CD8-positive, alpha-beta memory T cell (primary cell): ENCODE data around the gene MAGEA4. TPM values are rescaled to one million over a fixed set of nuclear protein-coding genes. Genes with fewer than 3 reads are reported as not detected.

ENCODE experiments used
- CTCF ChIA-PET: fragments of 350-600 bp; sonication (Branson Sonifier 250); formaldehyde crosslinking; loops from one replicate; lab custom pipeline; 2021; ENCODE audit warnings: antibody characterized with exemption; lab: Charles Lee
- POLR2A ChIA-PET: fragments of 350-600 bp; sonication (Branson Sonifier 250); formaldehyde crosslinking; loops from one replicate; lab custom pipeline; 2021; ENCODE audit warnings: antibody characterized with exemption; lab: Charles Lee
- DNase-seq, 5 donors: peaks; one replicate each; pipeline versions ENCODE4 v3.0.0 to v3.0.0-alpha.2; 2020 to 2022; ENCODE audit warnings: mixed read lengths in 1 of 5
- H3K27ac ChIP-seq: one replicate; pipeline ENCODE4 v1.7.0; 2013; ENCODE audit warnings: low read depth, mild to moderate bottlenecking, low read length, moderate library complexity
- H3K27me3 ChIP-seq: 2 replicates; pipeline ENCODE4 v1.7.0; 2013; ENCODE audit warnings: low read length, mild to moderate bottlenecking; ENCODE audit not compliant: insufficient read depth, poor library complexity, severe bottlenecking
- H3K36me3 ChIP-seq: 2 replicates; pipeline ENCODE4 v1.7.0; 2013; ENCODE audit warnings: mild to moderate bottlenecking, low read length, moderate library complexity; ENCODE audit not compliant: insufficient read depth
- H3K4me1 ChIP-seq: 2 replicates; pipeline ENCODE4 v1.7.0; 2013; ENCODE audit warnings: mild to moderate bottlenecking, low read length, moderate library complexity; ENCODE audit not compliant: insufficient read depth
- H3K4me3 ChIP-seq: 2 replicates; pipeline ENCODE4 v1.7.0; 2013; ENCODE audit warnings: mild to moderate bottlenecking, low read length
- H3K9me3 ChIP-seq: 2 replicates; pipeline ENCODE4 v1.7.0; 2013; ENCODE audit warnings: mild to moderate bottlenecking, low read length
- H3K27ac Mint-ChIP-seq, 8 donors: one replicate each; pipeline ENCODE4 v1.8.0; 2020 to 2021; ENCODE audit warnings: mixed read lengths in 8 of 8, mild to moderate bottlenecking in 6 of 8, inconsistent platforms in 3 of 8, moderate library complexity in 3 of 8
- H3K27me3 Mint-ChIP-seq, 2 donors: one replicate each; pipeline ENCODE4 v1.8.0; 2020 to 2021; ENCODE audit warnings: mixed read lengths in 2 of 2, mild to moderate bottlenecking in 1 of 2, moderate library complexity in 1 of 2
- H3K36me3 Mint-ChIP-seq, 3 donors: one replicate each; pipeline ENCODE4 v1.8.0; 2020 to 2021; ENCODE audit warnings: mixed read lengths in 3 of 3, inconsistent platforms in 1 of 3, mild to moderate bottlenecking in 1 of 3
- H3K4me1 Mint-ChIP-seq, 3 donors: one replicate each; pipeline ENCODE4 v1.8.0; 2020 to 2021; ENCODE audit warnings: mixed read lengths in 3 of 3, inconsistent platforms in 1 of 3, mild to moderate bottlenecking in 1 of 3
- H3K4me3 Mint-ChIP-seq, 7 donors: one replicate each; pipeline ENCODE4 v1.8.0; 2020 to 2021; ENCODE audit warnings: mixed read lengths in 7 of 7, mild to moderate bottlenecking in 6 of 7, moderate library complexity in 4 of 7, inconsistent platforms in 2 of 7
- H3K9me3 Mint-ChIP-seq, 5 donors: one replicate each; pipeline ENCODE4 v1.8.0; 2020 to 2022; ENCODE audit warnings: mixed read lengths in 5 of 5, mild to moderate bottlenecking in 3 of 5, moderate library complexity in 2 of 5, inconsistent platforms in 1 of 5
- polyA plus RNA-seq: library from polyadenylated mRNA; unstranded; fragments of 300-500 nt; fragmentation: Illumina TruSeq; gene quantifications from one replicate; pipeline ENCODE4 v1.2.3, GENCODE V29; 2021
- total RNA-seq, 2 experiments: library from RNA; stranded (reverse); gene quantifications; one replicate each; pipeline ENCODE4 v1.2.3, GENCODE V29; 2021

Gene MAGEA4
- total and polyA plus RNA-seq, 3 experiments from 2014 or later = not detected

DNA sequence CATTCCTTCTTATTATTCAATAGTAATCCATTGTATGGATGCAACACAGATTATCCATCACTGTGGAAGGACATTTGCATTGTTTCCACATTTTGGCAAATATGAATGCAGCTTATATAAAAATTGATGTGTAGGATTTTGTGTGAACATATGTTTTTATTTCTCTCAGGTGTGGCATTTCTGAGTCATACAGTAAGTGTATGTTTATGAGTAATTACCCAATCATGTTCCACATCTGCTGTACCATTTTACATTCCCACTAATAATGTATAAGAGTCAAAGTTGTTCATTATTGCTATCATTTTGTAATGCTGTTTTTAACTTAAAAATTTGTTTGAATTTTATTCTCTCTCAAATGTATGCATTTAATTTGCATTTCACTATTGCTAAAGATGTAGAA, 25.5 kb downstream of the MAGEA4 start:
- no peaks in the 10 kb centered on the region for H3K4me1 Mint-ChIP-seq
- peaks cover 0 to 6% of the 10 kb centered on the region in 2 donors for H3K27me3 Mint-ChIP-seq
- Histone ChIP-seq H3K27me3 (no peaks in the 10 kb centered on the region), H3K9me3 (no peaks in the 10 kb centered on the region), H3K36me3 (no peaks in the 10 kb centered on the region), H3K4me3 (no peak overlapping the region), H3K27ac (no peak overlapping the region), H3K4me1 (no peaks in the 10 kb centered on the region)
- DNase-seq = no peak
- ChIA-PET CTCF (no interaction called here), POLR2A (no interaction called here)
- H3K36me3 Mint-ChIP-seq = no peaks in the 10 kb centered on the region
- no peak overlapping the region for H3K4me3 Mint-ChIP-seq
- H3K9me3 Mint-ChIP-seq = no peaks in the 10 kb centered on the region
- H3K27ac Mint-ChIP-seq = no peak overlapping the region

DNA sequence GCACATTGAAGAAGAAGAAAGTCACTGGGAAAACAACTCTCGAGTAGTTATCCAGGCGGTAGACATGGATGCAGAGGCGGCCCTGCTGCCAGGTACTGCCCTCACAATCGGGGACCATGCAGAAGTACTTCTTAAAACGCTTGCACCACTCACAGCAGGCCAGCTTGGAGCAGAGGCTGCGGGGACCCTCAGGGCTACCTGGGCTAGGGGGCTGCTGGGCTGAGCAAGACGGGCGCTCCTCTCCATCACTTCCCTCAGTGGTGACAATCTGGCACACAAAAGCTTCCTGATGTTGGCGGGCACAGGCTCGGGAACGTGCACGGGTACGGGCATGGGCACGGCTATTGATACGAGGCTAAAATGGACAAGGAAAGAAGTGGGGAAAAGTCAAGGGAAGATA, 42.0 kb downstream of the MAGEA4 start:
- ChIA-PET POLR2A (no interaction called here), CTCF (no interaction called here)
- no peaks in the 10 kb centered on the region for H3K4me1 ChIP-seq
- no peaks in the 10 kb centered on the region for H3K27me3 ChIP-seq
- H3K4me3 Mint-ChIP-seq = no peak overlapping the region
- no peak overlapping the region for H3K27ac ChIP-seq
- H3K27me3 Mint-ChIP-seq = peaks cover 0 to 5% of the 10 kb centered on the region in 2 donors
- no peaks in the 10 kb centered on the region for H3K4me1 Mint-ChIP-seq
- H3K36me3 ChIP-seq = no peaks in the 10 kb centered on the region
- H3K4me3 ChIP-seq = no peak overlapping the region
- no peak overlapping the region for H3K27ac Mint-ChIP-seq
- DNase-seq = no peak
- H3K9me3 ChIP-seq = no peaks in the 10 kb centered on the region
- no peaks in the 10 kb centered on the region for H3K36me3 Mint-ChIP-seq
- peaks cover 0 to 3% (median 0%) of the 10 kb centered on the region in 5 donors for H3K9me3 Mint-ChIP-seq

DNA sequence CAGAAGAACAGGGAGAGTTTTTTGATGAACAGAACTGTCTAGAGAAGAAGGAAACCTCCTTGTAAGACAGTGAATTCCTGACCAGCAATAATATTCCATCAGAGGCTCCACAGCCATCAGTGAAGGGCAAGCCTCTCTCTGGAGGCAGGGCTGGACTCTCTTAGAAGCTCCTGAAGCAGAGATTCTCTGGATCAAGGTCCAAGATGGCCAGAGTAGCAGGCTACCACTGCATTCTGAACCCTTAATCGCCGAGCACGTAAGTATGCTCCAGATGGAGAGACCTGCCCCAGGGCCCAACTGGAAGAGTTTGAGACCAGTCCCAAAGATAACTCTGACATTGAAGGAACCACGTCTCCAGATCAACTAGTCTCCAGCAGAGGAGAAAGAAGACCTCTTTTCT, 45.4 kb downstream of the MAGEA4 start:
- H3K9me3 ChIP-seq = no peaks in the 10 kb centered on the region
- peaks cover 0 to 3% (median 0%) of the 10 kb centered on the region in 5 donors for H3K9me3 Mint-ChIP-seq
- no peak overlapping the region for H3K4me3 ChIP-seq
- no peak overlapping the region for H3K4me3 Mint-ChIP-seq
- no peak for DNase-seq
- H3K27me3 ChIP-seq = no peaks in the 10 kb centered on the region
- ChIA-PET CTCF (no interaction called here), POLR2A (no interaction called here)
- H3K27me3 Mint-ChIP-seq = peaks cover 0 to 4% of the 10 kb centered on the region in 2 donors
- no peaks in the 10 kb centered on the region for H3K4me1 Mint-ChIP-seq
- no peak overlapping the region for H3K27ac ChIP-seq
- H3K27ac Mint-ChIP-seq = no peak overlapping the region
- no peaks in the 10 kb centered on the region for H3K36me3 ChIP-seq
- no peaks in the 10 kb centered on the region for H3K4me1 ChIP-seq
- H3K36me3 Mint-ChIP-seq = no peaks in the 10 kb centered on the region

DNA sequence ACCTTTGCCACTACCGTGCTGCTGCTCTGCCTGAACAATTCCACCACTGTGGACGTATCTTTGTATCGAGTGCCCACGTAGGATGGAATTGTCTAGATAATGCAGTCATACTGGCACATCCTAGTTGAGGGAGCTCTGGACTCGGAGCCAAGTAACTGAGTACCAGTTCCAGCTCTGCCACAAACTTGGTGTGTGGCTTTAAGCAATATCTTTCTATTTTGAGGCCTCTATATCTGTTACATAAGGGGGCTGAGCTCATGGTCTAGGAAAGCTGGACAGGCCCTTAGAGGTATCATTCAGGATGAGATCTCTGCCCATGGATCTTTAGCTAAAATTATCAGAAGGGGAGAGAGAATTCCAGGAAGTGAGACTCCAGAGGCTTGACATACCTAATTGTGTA, 49.3 kb downstream of the MAGEA4 start:
- ChIA-PET CTCF (no interaction called here), POLR2A (no interaction called here)

DNA sequence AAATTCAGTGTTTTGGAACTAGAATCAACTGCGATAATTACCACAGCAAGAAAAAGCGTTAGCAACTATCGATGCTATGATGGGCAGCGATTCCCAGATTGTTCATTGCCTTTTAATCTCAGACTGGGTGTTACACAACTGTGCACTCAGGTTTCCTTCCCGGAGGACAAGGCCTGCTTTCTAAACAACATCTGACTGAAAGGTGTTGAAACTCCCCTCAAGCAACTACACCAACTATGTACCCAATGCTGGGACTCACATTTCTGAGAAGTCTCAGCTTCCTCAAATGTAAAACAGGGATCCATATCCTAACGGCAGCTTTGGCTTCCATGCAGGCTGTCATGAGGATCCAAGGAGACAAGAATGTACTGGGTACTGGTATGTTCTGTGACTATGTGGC, 53.5 kb downstream of the MAGEA4 start:
- H3K4me3 ChIP-seq = no peak overlapping the region
- CTCF ChIA-PET = no interaction called here
- Mint-ChIP-seq H3K4me3 (no peak overlapping the region), H3K4me1 (no peaks in the 10 kb centered on the region), H3K9me3 (no peaks in the 10 kb centered on the region), H3K36me3 (no peaks in the 10 kb centered on the region), H3K27ac (no peak overlapping the region), H3K27me3 (peaks cover 0 to 4% of the 10 kb centered on the region in 2 donors)
- H3K36me3 ChIP-seq = no peaks in the 10 kb centered on the region
- no peaks in the 10 kb centered on the region for H3K27me3 ChIP-seq
- no peak overlapping the region for H3K27ac ChIP-seq
- DNase-seq = no peak
- no peaks in the 10 kb centered on the region for H3K9me3 ChIP-seq
- POLR2A ChIA-PET = no interaction called here
- H3K4me1 ChIP-seq = no peaks in the 10 kb centered on the region

More for the DNA sequence above, 49.3 kb downstream of the MAGEA4 start:
- Histone ChIP-seq H3K27ac (no peak overlapping the region), H3K27me3 (no peaks in the 10 kb centered on the region), H3K9me3 (no peaks in the 10 kb centered on the region), H3K4me1 (no peaks in the 10 kb centered on the region), H3K4me3 (no peak overlapping the region), H3K36me3 (no peaks in the 10 kb centered on the region)
- peaks cover 0 to 4% of the 10 kb centered on the region in 2 donors for H3K27me3 Mint-ChIP-seq
- H3K4me3 Mint-ChIP-seq = no peak overlapping the region
- DNase-seq = no peak
- no peaks in the 10 kb centered on the region for H3K36me3 Mint-ChIP-seq
- no peaks in the 10 kb centered on the region for H3K4me1 Mint-ChIP-seq
- H3K27ac Mint-ChIP-seq = no peak overlapping the region
- no peaks in the 10 kb centered on the region for H3K9me3 Mint-ChIP-seq

- Histone ChIP-seq H3K36me3 (no peaks in the 10 kb centered on the region), H3K9me3 (no peaks in the 10 kb centered on the region), H3K4me1 (no peaks in the 10 kb centered on the region), H3K4me3 (no peak overlapping the region), H3K27ac (no peak overlapping the region), H3K27me3 (no peaks in the 10 kb centered on the region)
- DNase-seq = no peak
- Mint-ChIP-seq H3K36me3 (no peaks in the 10 kb centered on the region), H3K9me3 (peaks cover 0 to 4% (median 0%) of the 10 kb centered on the region in 5 donors), H3K27me3 (peaks cover 10 to 11% of the 10 kb centered on the region in 2 donors), H3K4me1 (peaks cover 0 to 2% (median 0%) of the 10 kb centered on the region in 3 donors), H3K27ac (no peak overlapping the region), H3K4me3 (no peak overlapping the region)
- ChIA-PET CTCF (no interaction called here), POLR2A (no interaction called here)
Observed at GRCh38 chrX:151970027-151970426, 57.3 kb downstream of the MAGEA4 start.

DNA sequence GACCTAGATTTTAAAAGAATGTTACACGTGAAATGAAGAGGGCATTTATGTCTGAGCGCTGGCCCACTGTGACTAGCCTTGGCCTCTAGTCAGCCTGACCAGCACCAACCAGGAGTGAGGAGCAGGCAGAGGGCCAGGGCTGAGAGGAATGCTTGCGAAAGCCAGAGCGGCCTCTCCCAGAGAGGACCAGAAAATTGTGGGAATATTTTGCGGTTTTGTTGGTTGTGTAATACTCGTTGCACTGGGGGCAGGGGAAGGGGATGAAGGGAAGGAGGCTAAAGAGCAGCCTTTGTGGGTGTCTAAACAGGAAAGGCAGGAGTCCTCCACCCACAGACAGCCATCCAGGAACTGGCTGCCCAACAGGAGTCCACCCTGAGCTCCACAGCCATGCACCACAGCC, 58.0 kb downstream of the MAGEA4 start:
- Histone ChIP-seq H3K4me1 (no peaks in the 10 kb centered on the region), H3K4me3 (no peak overlapping the region), H3K36me3 (no peaks in the 10 kb centered on the region), H3K27me3 (no peaks in the 10 kb centered on the region), H3K27ac (no peak overlapping the region), H3K9me3 (no peaks in the 10 kb centered on the region)
- peaks cover 0 to 2% (median 0%) of the 10 kb centered on the region in 3 donors for H3K4me1 Mint-ChIP-seq
- CTCF ChIA-PET = no interaction called here
- peaks cover 10 to 17% of the 10 kb centered on the region in 2 donors for H3K27me3 Mint-ChIP-seq
- no peak overlapping the region for H3K4me3 Mint-ChIP-seq
- no peak overlapping the region for H3K27ac Mint-ChIP-seq
- H3K36me3 Mint-ChIP-seq = no peaks in the 10 kb centered on the region
- peaks cover 0 to 4% (median 0%) of the 10 kb centered on the region in 5 donors for H3K9me3 Mint-ChIP-seq
- no peak for DNase-seq
- POLR2A ChIA-PET = no interaction called here

DNA sequence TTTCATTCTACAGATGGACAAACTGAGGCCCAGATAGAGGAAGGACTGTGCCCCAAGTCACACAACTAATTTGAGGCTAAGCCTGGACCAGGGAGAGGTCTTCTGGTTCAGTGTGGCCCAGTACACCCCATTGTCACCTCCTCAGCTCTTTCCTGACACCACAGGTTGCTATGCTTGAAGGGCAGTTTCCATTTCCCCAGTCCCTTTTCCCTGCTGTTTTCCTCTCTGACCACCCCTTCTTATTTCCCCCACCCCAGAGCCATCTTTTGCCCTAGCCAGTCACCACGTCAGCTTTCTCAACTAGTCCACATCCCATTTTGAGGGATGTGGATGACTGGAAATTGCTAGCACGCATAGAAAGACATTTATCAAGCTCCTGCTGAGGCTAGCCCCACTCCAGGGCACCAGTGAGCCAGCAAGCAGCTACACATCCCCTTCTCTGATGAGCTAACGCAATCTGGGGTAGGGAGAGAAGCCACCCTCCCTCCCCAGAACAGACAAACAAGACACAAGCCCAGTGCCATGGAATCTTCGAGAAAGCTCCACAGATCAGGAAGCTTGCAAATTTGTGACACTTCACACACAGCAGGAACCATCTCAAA, 60.5 kb downstream of the MAGEA4 start:
- no peaks in the 10 kb centered on the region for H3K36me3 Mint-ChIP-seq
- no peaks in the 10 kb centered on the region for H3K4me1 ChIP-seq
- H3K27me3 ChIP-seq = no peaks in the 10 kb centered on the region
- H3K9me3 ChIP-seq = no peaks in the 10 kb centered on the region
- H3K27me3 Mint-ChIP-seq = peaks cover 10 to 23% of the 10 kb centered on the region in 2 donors
- no peak overlapping the region for H3K4me3 Mint-ChIP-seq
- H3K27ac Mint-ChIP-seq = no peak overlapping the region
- no peaks in the 10 kb centered on the region for H3K36me3 ChIP-seq
- CTCF ChIA-PET = no interaction called here
- no peak for DNase-seq
- H3K4me1 Mint-ChIP-seq = peaks cover 0 to 2% (median 0%) of the 10 kb centered on the region in 3 donors
- H3K27ac ChIP-seq = peak overlapping the region; percentile 57
- H3K4me3 ChIP-seq = no peak overlapping the region
- peaks cover 0 to 4% (median 0%) of the 10 kb centered on the region in 5 donors for H3K9me3 Mint-ChIP-seq
- POLR2A ChIA-PET = no interaction called here
